ENCODE data around the gene TNFRSF1B. TPM values are rescaled to one million over a fixed set of nuclear protein-coding genes. Genes with fewer than 3 reads are reported as not detected.

The TNFRSF1B gene
- total RNA-seq, 2 donors from 2014 or later, result 17.0 to 25.6 TPM

- H3K36me3 ChIP-seq, result peaks cover 19% of the 10 kb centered on the region
Observed at GRCh38 chr1:12200208-12200607, 33.4 kb downstream of the TNFRSF1B start.

GRCh38 chr1:12201352-12202189, 34.8 kb downstream of the TNFRSF1B start:
- H3K36me3 ChIP-seq, result peaks cover 19% of the 10 kb centered on the region
- no peaks in the 10 kb centered on the region for H3K9me3 ChIP-seq
- TF ChIP-seq CTCF (IDR thresholded peaks at IDR 0.05), result no peak
- H3K27me3 ChIP-seq, result no peaks in the 10 kb centered on the region
- H3K4me3 ChIP-seq, result no peak overlapping the region
- DNase-seq (ENCODE audit: low spot score), result no peak
- H3K27ac ChIP-seq, result no peak overlapping the region
- no peaks in the 10 kb centered on the region for H3K4me1 ChIP-seq

More at GRCh38 chr1:12200208-12200607, 33.4 kb downstream of the TNFRSF1B start:
- no peak overlapping the region for H3K27ac ChIP-seq
- no peaks in the 10 kb centered on the region for H3K27me3 ChIP-seq
- H3K4me3 ChIP-seq, result no peak overlapping the region
- H3K9me3 ChIP-seq, result no peaks in the 10 kb centered on the region
- DNase-seq (ENCODE audit: low spot score), result no peak
- no peak for TF ChIP-seq CTCF (IDR thresholded peaks at IDR 0.05)
- no peaks in the 10 kb centered on the region for H3K4me1 ChIP-seq

GRCh38 chr1:12202190-12202497, 35.4 kb downstream of the TNFRSF1B start:
- Histone ChIP-seq H3K27ac (no peak overlapping the region), H3K9me3 (no peaks in the 10 kb centered on the region), H3K36me3 (peaks cover 19% of the 10 kb centered on the region), H3K4me1 (no peaks in the 10 kb centered on the region), H3K27me3 (no peaks in the 10 kb centered on the region), H3K4me3 (no peak overlapping the region)
- TF ChIP-seq CTCF (IDR thresholded peaks at IDR 0.05), result no peak
- no peak for DNase-seq (ENCODE audit: low spot score)

- Histone ChIP-seq H3K4me1 (no peaks in the 10 kb centered on the region), H3K27me3 (no peaks in the 10 kb centered on the region), H3K9me3 (no peaks in the 10 kb centered on the region), H3K27ac (no peak overlapping the region), H3K36me3 (peaks cover 19% of the 10 kb centered on the region), H3K4me3 (no peak overlapping the region)
- DNase-seq (ENCODE audit: low spot score), result no peak
- TF ChIP-seq CTCF (IDR thresholded peaks at IDR 0.05), result no peak
Observed at GRCh38 chr1:12202577-12202976, 35.8 kb downstream of the TNFRSF1B start.

- peaks cover 0 to under 1% of the 10 kb centered on the region in 2 donors for H3K4me1 ChIP-seq
- H3K27ac ChIP-seq, result no peak overlapping the region
- H3K4me3 ChIP-seq, result no peak overlapping the region
- H3K27me3 ChIP-seq, result no peaks in the 10 kb centered on the region
- TF ChIP-seq CTCF (IDR thresholded peaks at IDR 0.05), result no peak
- no peaks in the 10 kb centered on the region for H3K9me3 ChIP-seq
- DNase-seq (ENCODE audit: low spot score), result no peak
- peaks cover 19% of the 10 kb centered on the region for H3K36me3 ChIP-seq
Observed at GRCh38 chr1:12203216-12204007, 36.6 kb downstream of the TNFRSF1B start.
